ENCODE measurements around the gene CCL16. TPM values are rescaled to one million over a fixed set of nuclear protein-coding genes. Genes with fewer than 3 reads are reported as not detected.

Gene CCL16
- total and polyA plus RNA-seq, 2 of the 4 experiments (the other 2 are of a cell fraction) = not detected

GRCh38 chr17:36017799-36018198, 36.5 kb upstream of the CCL16 start, which contains the start of gene CCL23:
Gene CCL23, minus strand, starts transcription at chr17:36017972. Its CDS starts 75 bp downstream, at chr17:36017897.
- ATAC-seq (ENCODE audit: low read depth) (no peak), DNase-seq (no peak)
- no peak within 1 kb of the TSS for H3K23ac ChIP-seq (ENCODE audit: low read depth, low read length)
- ChIA-PET CTCF (interaction anchor here (0.6 kb wide), 1 partner anchor 180 kb away, joined by 8 read pairs; no protein-coding TSS in a partner anchor), POLR2A (ENCODE audit: unreplicated experiment) (no interaction called here)
- H4K8ac ChIP-seq (ENCODE audit: low read depth in 2 of 2, low read length in 2 of 2) = no peak within 1 kb of the TSS
- no peak within 1 kb of the TSS for H4K5ac ChIP-seq (ENCODE audit: low read depth, low read length)
- no peaks in the 10 kb centered on the region for H4K20me1 ChIP-seq (ENCODE audit: insufficient read depth, low read length)
- in situ Hi-C loops (cut with MboI; ENCODE audit: low sequenced_read_pairs) = no loop called here
- H3K4me2 ChIP-seq (ENCODE audit: low read depth, low read length) = no peak within 1 kb of the TSS
- H3K9me3 ChIP-seq (ENCODE audit: control insufficient read depth, insufficient read depth, low read length) = no peaks in the 10 kb centered on the region
- H2BK120ac ChIP-seq (ENCODE audit: low read depth, low read length) = no peak within 1 kb of the TSS
- H2BK20ac ChIP-seq (ENCODE audit: low read depth, low read length) = no peak within 1 kb of the TSS
- H4K91ac ChIP-seq (ENCODE audit: insufficient read depth, low read depth, low read length) = no peak within 1 kb of the TSS
- H2BK5ac ChIP-seq (ENCODE audit: low read depth, low read length, poor library complexity, severe bottlenecking) = no peak within 1 kb of the TSS
- H3K56ac ChIP-seq (ENCODE audit: extremely low read depth, insufficient read depth, low read length) = no peak within 1 kb of the TSS
- H2AK9ac ChIP-seq (replicated peaks; ENCODE audit: low read depth, low read length, poor library complexity) = no peak within 1 kb of the TSS
- no TSS peak for BruUV-seq (replicated peaks)
- intact Hi-C loops (cut with micrococcal nuclease) = loop anchor here (2.0 kb wide), 1 partner anchor 17 kb away; no protein-coding TSS in a partner anchor
- H3K4me1 ChIP-seq (ENCODE audit: control insufficient read depth, insufficient read depth, low read length) = no peaks in the 10 kb centered on the region
- dilution Hi-C loops (cut with HindIII; ENCODE audit: low sequenced_read_pairs, unreplicated experiment) = no loop called here
- H3K79me1 ChIP-seq (ENCODE audit: low read depth in 1 of 2, low read length in 2 of 2) = no peaks in the 10 kb centered on the region
- no peak within 1 kb of the TSS for H2AFZ ChIP-seq (replicated peaks; ENCODE audit: low read length, poor library complexity)
- no peak within 1 kb of the TSS for H3K14ac ChIP-seq (replicated peaks; ENCODE audit: low read depth, low read length)
- no peak within 1 kb of the TSS for H3K18ac ChIP-seq (ENCODE audit: low read depth, low read length)
- no peaks in the 10 kb centered on the region for H3K36me3 ChIP-seq (ENCODE audit: control insufficient read depth, insufficient read depth, low read length)
- H2AK5ac ChIP-seq (ENCODE audit: low read depth, low read length) = no peak within 1 kb of the TSS
- H3K9ac ChIP-seq (ENCODE audit: low read depth, low read length) = no peak within 1 kb of the TSS
- no CpG with 5 or more reads among the region's 6 CpGs for WGBS, 2 experiments (ENCODE audit: extremely low coverage in 2 of 2, insufficient read length in 1 of 2)
- no peak for TF ChIP-seq BHLHE40 (IDR thresholded peaks at IDR 0.05; ENCODE audit: low read depth, low read length)
- no peak for TF ChIP-seq RFX5 (IDR thresholded peaks at IDR 0.05; ENCODE audit: low read depth, low read length)
- TF ChIP-seq FOS (IDR thresholded peaks at IDR 0.05; ENCODE audit: low read depth, low read length) = no peak
- TF ChIP-seq RCOR1 (IDR thresholded peaks at IDR 0.05; ENCODE audit: insufficient replicate concordance, low read length) = no peak
- TF ChIP-seq CTCF (conservative IDR thresholded peaks at IDR 0.05; ENCODE audit: low read depth, low read length) = no peak
- H3K4ac ChIP-seq (ENCODE audit: low read depth, low read length) = no peak within 1 kb of the TSS
- H3K27me3 ChIP-seq (ENCODE audit: control insufficient read depth, insufficient read depth, low read length) = peaks cover 1% of the 10 kb centered on the region
- no peak within 1 kb of the TSS for H3K4me3 ChIP-seq (ENCODE audit: insufficient read depth, low read depth, low read length)
- H3K9me1 ChIP-seq (ENCODE audit: insufficient read depth, low read length) = no peaks in the 10 kb centered on the region
- H3K27ac ChIP-seq (ENCODE audit: insufficient read depth, low read length) = no peak within 1 kb of the TSS
- H2BK15ac ChIP-seq (ENCODE audit: low read depth, low read length) = no peak within 1 kb of the TSS
